Right lobe of liver (tissue), 6 donors: ENCODE results near the gene TNFAIP8L1. TPM values are rescaled to one million over a fixed set of nuclear protein-coding genes. Genes with fewer than 3 reads are reported as not detected.

Source experiments
- ATAC-seq, 4 donors: fragments of 200-7000 bp; cut with Tn5 transposase; one replicate each; pipeline ENCODE4 v1.9.1; 2020; ENCODE audit warnings: mild to moderate bottlenecking in 4 of 4, moderate library complexity in 4 of 4
- DNase-seq, 3 donors: peaks; one replicate each; pipeline ENCODE4 v3.0.0-alpha.2; 2020
- H3K27ac ChIP-seq, 3 donors: fragments of 200-600 bp; one replicate each; pipeline ENCODE4 v1.8.0; 2022
- H3K27me3 ChIP-seq, 2 donors: fragments of 200-600 bp; one replicate each; pipeline ENCODE4 v1.8.0; 2022
- H3K36me3 ChIP-seq, 4 donors: fragments of 200-600 bp; sonication (generic) in 1 of 4; one replicate each; pipeline versions ENCODE4 v1.5.1 to v1.8.0; 2017 to 2022; ENCODE audit warnings: control low read depth in 1 of 4
- H3K4me1 ChIP-seq, 4 donors: fragments of 200-600 bp; sonication (generic) in 1 of 4; one replicate each; pipeline versions ENCODE4 v1.5.1 to v1.8.0; 2017 to 2022; ENCODE audit warnings: control low read depth in 1 of 4
- H3K4me3 ChIP-seq, 3 donors: fragments of 200-600 bp; one replicate each; pipeline ENCODE4 v1.8.0; 2022
- H3K9me3 ChIP-seq, 4 donors: fragments of 200-600 bp; sonication (generic) in 1 of 4; one replicate each; pipeline versions ENCODE4 v1.5.1 to v1.8.0; 2017 to 2022; ENCODE audit warnings: control low read depth in 1 of 4
- POLR2A ChIP-seq: fragments of 450-650 bp; IDR thresholded peaks from one replicate; pipeline ENCODE4 v1.6.1; 2017; ENCODE audit warnings: antibody characterized with exemption, mild to moderate bottlenecking
- WGBS: methylation state at CpG from one replicate; pipeline ENCODE4 v1.1.6; 2018; ENCODE audit warnings: low coverage, low lambda C conversion rate; ENCODE audit not compliant: insufficient coverage; ENCODE audit errors: missing lambda C conversion rate; 5-methylcytosine and 5-hydroxymethylcytosine counted together
- intact Hi-C, 2 donors: fragments of 100-400 bp; cut with DNase I; formaldehyde crosslinking; loops; one replicate each; pipeline versions ENCODE4 v1.11.2 to v1.14.1; 2022
- total RNA-seq, 6 experiments: library from RNA; depleted of rRNA in 2 of 6; stranded (reverse); fragments of >200 nt in 2 of 6; fragmentation: NEBNext Ultra II Directional in 3 of 6; extraction: Animal tissue kit (Norgen Biotek cat#: 25700) in 3 of 6; gene quantifications; one replicate each; pipeline versions ENCODE4 v1.1.0 to v1.2.4, GENCODE V29; 2016 to 2023
- TF ChIP-seq, protein P1 (sequence below), 4 donors: fragments of 200-600 bp in 3 of 4; fragments of 450-650 bp in 1 of 4; IDR thresholded peaks; one replicate each; pipeline versions ENCODE4 v1.5.1 to v1.8.0; 2016 to 2022; ENCODE audit warnings: antibody characterized with exemption in 4 of 4, mild to moderate bottlenecking in 2 of 4
- donor health status: DM: no; HTN: yes; CAD: no.
- donor health status: DM: no; HTN: no; CAD: no.
- donor health status: DM: no; HTN: no; CAD: no.
- donor health status: DM: no; HTN: yes; CAD: no.
- donor health status: DM: no; HTN: yes; CAD: no.

TNFAIP8L1 gene
- total RNA-seq, 6 experiments from 2014 or later, result 16.6 to 26.4 (median 22.8) TPM

DNA sequence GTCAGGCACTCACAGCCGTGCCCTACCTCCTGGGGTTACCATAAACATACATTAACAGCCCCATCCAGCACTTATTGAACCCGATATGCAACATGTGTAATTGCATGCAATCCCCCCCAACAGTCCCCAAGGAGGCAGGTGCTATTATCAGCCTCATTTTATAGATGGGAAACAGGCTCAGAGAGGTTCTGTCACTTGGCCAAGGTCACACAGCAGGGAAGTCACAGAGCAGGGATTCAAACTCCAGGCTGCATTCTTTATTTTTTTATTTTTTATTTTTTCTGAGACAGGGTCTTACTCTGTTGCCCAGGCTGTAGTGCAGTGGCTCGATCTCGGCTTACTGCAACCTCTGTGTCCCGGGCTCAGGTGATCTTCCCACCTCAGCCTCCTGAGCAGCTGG is 38.4 kb upstream of the TNFAIP8L1 start:
- Histone ChIP-seq H3K36me3 (no peaks in the 10 kb centered on the region), H3K4me1 (peaks cover 0 to 2% (median 0%) of the 10 kb centered on the region in 4 donors), H3K27ac (no peak overlapping the region), H3K4me3 (no peak overlapping the region), H3K27me3 (no peaks in the 10 kb centered on the region), H3K9me3 (no peaks in the 10 kb centered on the region)
- DNase-seq, result no peak
- no peak for ATAC-seq
- 94% methylated on average over 3 of the region's 5 CpGs for WGBS
- intact Hi-C loops, result no loop called here
- TF ChIP-seq, protein P1, sequence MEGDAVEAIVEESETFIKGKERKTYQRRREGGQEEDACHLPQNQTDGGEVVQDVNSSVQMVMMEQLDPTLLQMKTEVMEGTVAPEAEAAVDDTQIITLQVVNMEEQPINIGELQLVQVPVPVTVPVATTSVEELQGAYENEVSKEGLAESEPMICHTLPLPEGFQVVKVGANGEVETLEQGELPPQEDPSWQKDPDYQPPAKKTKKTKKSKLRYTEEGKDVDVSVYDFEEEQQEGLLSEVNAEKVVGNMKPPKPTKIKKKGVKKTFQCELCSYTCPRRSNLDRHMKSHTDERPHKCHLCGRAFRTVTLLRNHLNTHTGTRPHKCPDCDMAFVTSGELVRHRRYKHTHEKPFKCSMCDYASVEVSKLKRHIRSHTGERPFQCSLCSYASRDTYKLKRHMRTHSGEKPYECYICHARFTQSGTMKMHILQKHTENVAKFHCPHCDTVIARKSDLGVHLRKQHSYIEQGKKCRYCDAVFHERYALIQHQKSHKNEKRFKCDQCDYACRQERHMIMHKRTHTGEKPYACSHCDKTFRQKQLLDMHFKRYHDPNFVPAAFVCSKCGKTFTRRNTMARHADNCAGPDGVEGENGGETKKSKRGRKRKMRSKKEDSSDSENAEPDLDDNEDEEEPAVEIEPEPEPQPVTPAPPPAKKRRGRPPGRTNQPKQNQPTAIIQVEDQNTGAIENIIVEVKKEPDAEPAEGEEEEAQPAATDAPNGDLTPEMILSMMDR (IDR thresholded peaks at IDR 0.05), result no peak
- TF ChIP-seq POLR2A, result no peak

DNA sequence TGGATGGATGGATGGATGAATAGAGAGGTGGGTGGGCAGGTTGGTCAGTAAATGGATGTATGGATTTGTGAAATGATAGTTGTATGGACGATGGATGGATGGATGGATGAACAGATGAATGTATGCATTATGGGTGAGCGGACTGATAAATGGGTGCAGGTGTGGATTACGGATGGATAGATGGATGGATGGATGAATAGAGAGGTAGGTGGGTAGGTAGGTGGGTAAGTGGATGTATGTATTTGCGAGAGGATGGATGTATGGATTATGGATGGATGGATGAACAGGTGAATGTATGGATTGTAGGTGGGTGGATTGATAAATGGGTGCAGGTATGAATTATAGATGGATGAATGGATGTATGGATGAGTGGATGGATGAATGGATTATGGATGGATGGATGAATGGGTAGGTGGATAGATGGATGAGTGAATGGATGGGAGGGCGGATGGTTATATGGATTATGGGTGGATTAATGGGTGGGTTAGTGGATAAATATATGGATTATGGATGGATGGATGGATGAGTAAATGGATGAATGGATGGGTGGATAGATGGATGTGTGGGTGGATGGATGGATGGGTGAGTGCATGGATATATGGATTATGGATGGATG is 37.0 kb upstream of the TNFAIP8L1 start:
- 83% methylated on average over 5 of the region's 5 CpGs for WGBS
- intact Hi-C loops, result no loop called here
- TF ChIP-seq, protein P1 (IDR thresholded peaks at IDR 0.05), result no peak
- TF ChIP-seq POLR2A, result no peak
- DNase-seq (no peak), ATAC-seq (no peak)
- peaks cover 0 to 5% (median 2%) of the 10 kb centered on the region in 4 donors for H3K4me1 ChIP-seq
- H3K36me3 ChIP-seq, result no peaks in the 10 kb centered on the region
- no peaks in the 10 kb centered on the region for H3K27me3 ChIP-seq
- H3K9me3 ChIP-seq, result no peaks in the 10 kb centered on the region
- H3K4me3 ChIP-seq, result no peak overlapping the region
- H3K27ac ChIP-seq, result no peak overlapping the region

DNA sequence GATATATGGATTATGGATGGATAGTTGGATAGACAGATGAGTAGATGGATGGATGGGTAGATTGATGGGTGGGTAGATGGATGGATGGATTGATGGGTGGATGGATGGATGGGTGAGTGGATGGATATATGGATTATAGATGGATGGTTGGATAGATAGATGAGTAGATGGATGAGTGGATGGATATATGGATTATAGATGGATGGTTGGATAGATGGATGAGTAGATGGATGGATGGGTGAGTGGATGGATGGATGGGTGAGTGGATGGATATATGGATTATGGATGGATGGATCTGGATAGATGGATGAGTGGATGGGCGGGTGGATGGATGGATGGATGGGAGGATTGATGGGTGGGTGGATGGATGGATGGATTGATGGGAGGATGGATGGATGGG is 36.4 kb upstream of the TNFAIP8L1 start:
- intact Hi-C loops, result no loop called here

DNA sequence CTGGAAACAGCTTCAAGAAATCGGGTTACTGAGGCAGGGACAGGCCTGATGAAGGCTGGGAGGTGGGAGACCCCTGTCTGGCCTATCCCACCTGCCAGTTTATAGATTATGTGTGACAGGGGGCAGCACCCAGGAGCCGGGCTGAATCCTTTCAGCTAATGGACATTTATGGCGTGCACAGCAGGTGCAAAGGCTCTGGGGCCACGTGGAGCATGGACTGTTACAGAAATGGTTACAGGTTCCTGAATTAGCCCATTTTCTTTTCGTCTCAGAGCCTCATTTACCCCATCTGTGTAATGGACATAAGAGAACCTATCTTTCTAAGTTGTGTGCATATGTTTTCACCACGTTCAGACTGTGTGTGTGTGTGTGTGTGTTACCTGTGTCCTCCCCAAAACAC is 34.4 kb upstream of the TNFAIP8L1 start:
- ATAC-seq (no peak), DNase-seq (no peak)
- H3K27me3 ChIP-seq, result no peaks in the 10 kb centered on the region
- TF ChIP-seq POLR2A, result no peak
- TF ChIP-seq, protein P1 (IDR thresholded peaks at IDR 0.05), result no peak
- peaks cover 0 to 7% (median 3%) of the 10 kb centered on the region in 4 donors for H3K4me1 ChIP-seq
- H3K36me3 ChIP-seq, result no peaks in the 10 kb centered on the region
- WGBS, result 100% methylated on average over 1 of the region's 6 CpGs
- intact Hi-C loops, result no loop called here
- no peaks in the 10 kb centered on the region for H3K9me3 ChIP-seq
- H3K27ac ChIP-seq, result no peak overlapping the region
- H3K4me3 ChIP-seq, result no peak overlapping the region

More for the DNA sequence above, 36.4 kb upstream of the TNFAIP8L1 start:
- 76% methylated on average over 1 of the region's 1 CpG for WGBS
- ATAC-seq (no peak), DNase-seq (no peak)
- Histone ChIP-seq H3K9me3 (no peaks in the 10 kb centered on the region), H3K27me3 (no peaks in the 10 kb centered on the region), H3K4me1 (peaks cover 0 to 7% (median 3%) of the 10 kb centered on the region in 4 donors), H3K36me3 (no peaks in the 10 kb centered on the region), H3K4me3 (no peak overlapping the region), H3K27ac (no peak overlapping the region)
- TF ChIP-seq, protein P1 (IDR thresholded peaks at IDR 0.05), result no peak
- no peak for TF ChIP-seq POLR2A
